Osteoblast (primary cell): ENCODE results near the gene MGAT5. TPM values are rescaled to one million over a fixed set of nuclear protein-coding genes. Genes with fewer than 3 reads are reported as not detected.

Experiments used
- DNase-seq: peaks from one replicate; pipeline ENCODE4 v3.0.0; 2011; ENCODE audit warnings: low spot score, mixed read lengths; ENCODE audit not compliant: insufficient read length; ENCODE audit errors: missing footprints
- H2AFZ ChIP-seq: 2 replicates; pipeline ENCODE4 v1.6.0; 2011; ENCODE audit warnings: mild to moderate bottlenecking, low read length
- H3K27ac ChIP-seq: 2 replicates; pipeline ENCODE4 v1.5.1; 2011; ENCODE audit warnings: mild to moderate bottlenecking, low read depth, low read length, moderate library complexity
- H3K27me3 ChIP-seq: 2 replicates; pipeline ENCODE4 v1.6.0; 2012; ENCODE audit warnings: mild to moderate bottlenecking, control low read depth, inconsistent platforms, low read length, moderate library complexity; ENCODE audit not compliant: insufficient read depth
- H3K36me3 ChIP-seq: 2 replicates; pipeline ENCODE4 v1.5.1; 2011; ENCODE audit warnings: mild to moderate bottlenecking, low read length, control low read depth, moderate library complexity; ENCODE audit not compliant: insufficient read depth
- H3K4me1 ChIP-seq: 2 replicates; pipeline ENCODE4 v1.5.1; 2011; ENCODE audit warnings: mild to moderate bottlenecking, low read length, control low read depth, moderate library complexity; ENCODE audit not compliant: insufficient read depth
- H3K4me2 ChIP-seq: 2 replicates; pipeline ENCODE4 v1.6.0; 2011; ENCODE audit warnings: mild to moderate bottlenecking, low read length; ENCODE audit not compliant: insufficient read depth
- H3K4me3 ChIP-seq: fragments of 200-600 bp; sonication (generic); 3 replicates; pipeline ENCODE4 v1.5.1; 2012; ENCODE audit warnings: mild to moderate bottlenecking, low read length, inconsistent platforms; ENCODE audit not compliant: insufficient read depth
- H3K79me2 ChIP-seq: 2 replicates; pipeline ENCODE4 v1.6.0; 2012; ENCODE audit warnings: mild to moderate bottlenecking, low read length, control low read depth, inconsistent platforms; ENCODE audit not compliant: insufficient read depth
- H3K9me3 ChIP-seq: 2 replicates; pipeline ENCODE4 v1.5.1; 2011; ENCODE audit warnings: low read depth, low read length, control low read depth
- H4K20me1 ChIP-seq: 2 replicates; pipeline ENCODE4 v1.6.0; 2012; ENCODE audit warnings: mild to moderate bottlenecking, low read length, control low read depth; ENCODE audit not compliant: insufficient read depth
- CTCF ChIP-seq: IDR thresholded peaks from 2 replicates; pipeline ENCODE4 v1.5.1; 2011; ENCODE audit warnings: mild to moderate bottlenecking, low read depth, low read length, moderate library complexity; ENCODE audit errors: extremely low read depth
- total RNA-seq: library from RNA; depleted of rRNA; stranded (reverse); fragments of >200 nt; gene quantifications from 2 replicates; pipeline ENCODE4 v1.2.3, GENCODE V29; 2012

Gene MGAT5
- total RNA-seq, 1 donor, result 29.7 TPM

DNA sequence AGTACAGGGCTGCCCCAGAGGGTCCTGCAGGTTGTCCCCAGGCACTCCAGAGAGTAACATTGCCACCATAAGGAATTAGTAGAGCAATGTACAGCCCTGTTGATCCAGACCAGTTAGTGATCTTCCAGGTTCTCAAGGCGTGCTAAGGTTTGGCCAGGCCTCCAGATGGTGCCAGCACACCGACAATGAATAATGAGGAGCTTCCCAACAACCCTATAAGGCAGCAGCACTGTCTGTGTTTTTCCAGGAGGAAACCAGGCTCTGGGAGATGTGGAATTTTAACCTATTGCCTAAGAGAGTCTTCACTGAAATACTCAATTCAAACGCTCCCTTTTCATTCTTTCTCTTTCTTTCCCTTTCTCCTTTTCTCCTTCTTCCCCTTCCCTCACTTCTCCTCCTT, 122.1 kb downstream of the MGAT5 start:
- Histone ChIP-seq H3K79me2 (no peaks in the 10 kb centered on the region), H3K4me3 (no peak overlapping the region), H2AFZ (no peak overlapping the region), H4K20me1 (no peaks in the 10 kb centered on the region), H3K27me3 (no peaks in the 10 kb centered on the region), H3K9me3 (no peaks in the 10 kb centered on the region), H3K36me3 (no peaks in the 10 kb centered on the region), H3K4me1 (peaks cover 21% of the 10 kb centered on the region), H3K27ac (no peak overlapping the region), H3K4me2 (no peak overlapping the region)
- TF ChIP-seq CTCF, result peak; percentile 61
- DNase-seq, result peak; percentile 61

- H4K20me1 ChIP-seq, result no peaks in the 10 kb centered on the region
- TF ChIP-seq CTCF, result no peak
- no peaks in the 10 kb centered on the region for H3K9me3 ChIP-seq
- H2AFZ ChIP-seq, result no peak overlapping the region
- H3K4me2 ChIP-seq, result no peak overlapping the region
- H3K36me3 ChIP-seq, result no peaks in the 10 kb centered on the region
- peaks cover 6% of the 10 kb centered on the region for H3K4me1 ChIP-seq
- no peaks in the 10 kb centered on the region for H3K27me3 ChIP-seq
- no peaks in the 10 kb centered on the region for H3K79me2 ChIP-seq
- H3K4me3 ChIP-seq, result no peak overlapping the region
- H3K27ac ChIP-seq, result no peak overlapping the region
- DNase-seq, result no peak
Observed at GRCh38 chr2:134377730-134378129, 123.9 kb downstream of the MGAT5 start.

DNA sequence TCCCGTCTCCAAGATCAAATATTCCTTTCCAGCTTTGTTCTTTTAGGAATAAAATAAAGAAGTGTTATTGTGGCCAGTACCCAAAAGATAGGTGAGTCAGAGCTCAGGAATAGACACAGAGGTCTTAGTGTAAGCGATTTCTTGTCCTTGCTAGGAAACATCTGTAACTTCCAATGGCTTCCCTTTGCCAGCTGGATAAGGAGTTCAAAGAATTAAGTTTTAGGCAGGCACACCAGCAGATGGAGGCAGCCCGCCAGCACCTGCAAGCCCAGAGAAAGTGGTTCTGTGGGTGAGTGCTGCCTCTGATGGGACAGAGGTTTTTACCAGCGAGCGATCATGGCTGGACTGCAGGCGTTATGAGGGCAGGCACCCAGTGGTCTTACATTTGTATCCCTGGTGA, 125.4 kb downstream of the MGAT5 start:
- Histone ChIP-seq H2AFZ (no peak overlapping the region), H3K4me2 (no peak overlapping the region), H3K79me2 (no peaks in the 10 kb centered on the region), H3K4me1 (no peaks in the 10 kb centered on the region), H3K9me3 (no peaks in the 10 kb centered on the region), H3K27ac (no peak overlapping the region), H3K4me3 (no peak overlapping the region), H3K36me3 (no peaks in the 10 kb centered on the region), H3K27me3 (no peaks in the 10 kb centered on the region), H4K20me1 (no peaks in the 10 kb centered on the region)
- no peak for DNase-seq
- no peak for TF ChIP-seq CTCF

- Histone ChIP-seq H3K79me2 (no peaks in the 10 kb centered on the region), H3K4me2 (no peak overlapping the region), H2AFZ (no peak overlapping the region), H3K4me3 (no peak overlapping the region), H3K27ac (no peak overlapping the region), H4K20me1 (no peaks in the 10 kb centered on the region), H3K9me3 (no peaks in the 10 kb centered on the region), H3K27me3 (no peaks in the 10 kb centered on the region), H3K36me3 (no peaks in the 10 kb centered on the region), H3K4me1 (no peaks in the 10 kb centered on the region)
- no peak for TF ChIP-seq CTCF
- DNase-seq, result no peak
Observed at GRCh38 chr2:134379722-134380121, 125.8 kb downstream of the MGAT5 start.
